IPS-11a (cell line): ENCODE measurements around the gene EME1.

ENCODE experiments used
- H3K4me3 ChIP-seq: one replicate; pipeline ENCODE4 v1.5.1; 2013; ENCODE audit warnings: low read depth, low read length, control low read depth

EME1 gene

DNA sequence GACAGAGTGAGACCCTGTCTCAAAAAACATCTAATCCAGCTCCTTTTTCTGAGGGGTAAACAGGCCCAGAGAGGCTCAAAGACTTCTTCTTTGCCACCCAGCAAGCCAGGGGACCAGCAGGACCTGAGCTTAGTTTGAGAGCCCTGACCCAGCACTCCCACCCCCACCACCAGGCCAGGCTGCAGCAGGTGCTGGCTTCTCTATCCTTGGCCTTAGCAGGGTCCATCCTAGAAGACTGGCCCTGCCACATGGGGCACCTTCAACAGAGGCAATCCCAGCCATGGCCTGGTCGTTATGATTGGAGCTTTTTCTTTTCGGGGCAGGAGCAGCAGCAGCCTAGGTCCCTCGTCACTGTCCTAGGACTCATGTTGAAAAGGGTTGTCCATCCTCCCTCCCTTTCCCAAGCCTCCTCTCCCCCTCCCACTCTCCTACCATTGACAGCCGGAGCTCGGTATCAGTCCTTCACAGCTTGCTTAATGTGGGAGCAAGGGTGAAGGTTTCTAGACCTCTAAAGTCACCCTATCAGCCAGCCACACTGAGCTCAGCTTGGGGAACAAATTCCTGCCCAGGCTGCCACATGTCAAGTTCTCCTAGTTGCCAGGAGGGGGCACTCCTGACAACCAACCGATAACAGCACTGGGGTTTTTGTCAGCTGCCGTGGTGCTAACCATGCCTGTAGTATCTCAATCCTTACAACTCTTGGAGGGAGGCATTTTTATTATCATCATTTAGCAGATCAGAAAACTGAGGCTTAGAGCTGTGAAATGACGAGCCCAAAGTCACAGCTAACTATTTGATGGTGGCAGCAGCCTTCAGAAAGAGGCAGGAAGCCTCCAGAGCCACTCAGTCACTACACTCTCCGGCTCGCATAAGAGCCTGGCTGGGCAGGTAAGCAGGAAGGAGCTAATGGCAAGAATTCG is 11.2 kb upstream of the EME1 start:
- H3K4me3 ChIP-seq, result no peak overlapping the region

- no peak overlapping the region for H3K4me3 ChIP-seq
Measured at GRCh38 chr17:50362661-50363060, 10.4 kb upstream of the EME1 start.

- H3K4me3 ChIP-seq, result no peak overlapping the region
Measured at GRCh38 chr17:50363217-50364060, 9.6 kb upstream of the EME1 start.

GRCh38 chr17:50364061-50364458 is 9.0 kb upstream of the EME1 start:
- H3K4me3 ChIP-seq, result no peak overlapping the region

- H3K4me3 ChIP-seq, result no peak overlapping the region
Measured at GRCh38 chr17:50364715-50365114, 8.3 kb upstream of the EME1 start.

DNA sequence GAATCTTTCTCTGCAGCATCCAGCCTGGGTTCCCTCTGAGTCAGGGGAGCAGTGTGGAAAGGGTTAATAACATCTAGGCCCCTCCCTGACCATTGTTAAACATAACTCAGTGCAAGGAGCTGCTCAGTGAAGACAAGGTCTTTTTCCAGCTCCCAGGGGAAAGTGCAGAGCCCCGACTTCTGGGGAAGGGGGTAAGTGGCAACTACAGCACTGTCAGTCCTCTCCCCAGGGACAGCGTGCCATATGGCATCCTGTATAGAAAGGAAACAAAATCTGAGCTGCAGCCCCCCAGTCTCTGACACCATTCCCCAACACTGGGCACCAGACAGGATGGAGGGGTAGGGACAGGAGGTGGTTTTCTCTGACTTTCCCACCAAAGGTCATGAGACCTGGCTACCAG is 7.9 kb upstream of the EME1 start:
- no peak overlapping the region for H3K4me3 ChIP-seq

GRCh38 chr17:50365649-50366393 is 7.2 kb upstream of the EME1 start:
- H3K4me3 ChIP-seq, result no peak overlapping the region

- no peak overlapping the region for H3K4me3 ChIP-seq
Measured at GRCh38 chr17:50367401-50367800, 5.6 kb upstream of the EME1 start.

DNA sequence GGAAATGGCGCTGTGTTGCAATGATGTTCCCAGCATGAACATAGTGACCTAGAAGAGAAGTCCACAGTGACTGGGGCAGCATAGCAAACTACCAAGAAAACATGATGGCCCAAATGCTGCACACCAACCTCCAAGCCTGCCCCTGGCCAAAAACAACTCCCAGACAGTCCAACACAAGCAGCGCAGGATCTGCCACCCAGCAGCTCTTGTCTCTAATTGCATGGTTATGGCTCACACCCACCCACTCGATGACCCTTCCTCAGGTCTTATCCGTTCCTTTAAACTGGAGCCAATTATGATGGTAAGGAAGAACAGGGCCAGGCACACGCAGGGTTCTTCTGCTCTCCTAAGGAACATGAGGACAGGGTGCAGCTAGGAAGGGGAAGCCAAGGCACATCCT is 3.0 kb upstream of the EME1 start:
- no peak overlapping the region for H3K4me3 ChIP-seq

DNA sequence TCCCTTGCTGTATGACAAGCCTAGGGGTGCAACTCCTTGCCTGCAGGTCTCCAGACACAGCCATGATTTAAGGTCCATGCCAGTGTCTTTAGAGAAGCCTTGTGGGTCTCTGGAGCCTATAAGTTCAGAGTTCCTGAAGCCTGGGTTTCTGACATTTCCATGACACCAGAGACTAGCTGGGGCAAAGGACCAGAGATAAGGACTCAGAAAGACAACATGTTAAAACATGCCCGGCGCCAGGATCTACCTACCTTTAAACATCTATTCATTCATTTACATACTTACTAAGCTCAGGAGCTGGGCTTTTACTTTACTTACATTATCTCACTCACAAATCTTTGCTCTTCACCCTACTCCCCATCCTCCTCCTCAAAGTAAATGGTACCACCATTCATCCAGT is 1.5 kb upstream of the EME1 start:
- no peak overlapping the region for H3K4me3 ChIP-seq

DNA sequence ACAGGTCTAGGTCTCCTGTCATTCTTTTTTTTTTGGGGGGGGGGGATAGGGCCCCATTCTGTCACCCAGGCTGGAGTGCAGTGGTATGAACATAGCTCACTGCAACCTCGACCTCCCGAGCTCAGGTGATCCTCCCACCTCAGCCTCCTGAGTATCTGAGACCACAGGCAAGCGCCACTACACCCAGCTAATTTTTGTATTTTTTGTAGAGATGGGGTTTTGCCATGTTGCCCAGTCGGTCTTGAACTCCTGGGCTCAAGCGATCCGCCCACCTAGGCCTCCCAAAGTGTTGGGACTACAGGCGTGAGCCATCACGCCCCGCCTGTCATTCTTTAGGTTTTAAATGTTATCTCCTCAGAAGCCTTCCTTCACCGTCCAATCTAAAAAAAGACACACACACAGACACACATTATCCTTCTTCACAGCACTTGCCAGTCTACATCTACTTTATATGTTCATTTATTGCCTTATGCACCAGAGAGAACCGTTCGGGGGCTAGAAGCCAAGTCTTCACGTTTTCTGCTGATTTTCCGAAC is 739 bp upstream of the EME1 start:
- peak overlapping the region; percentile 100 for H3K4me3 ChIP-seq

GRCh38 chr17:50373705-50374104 is 676 bp downstream of the EME1 start:
- peak overlapping the region; percentile 100 for H3K4me3 ChIP-seq

GRCh38 chr17:50375858-50376538 is 3.0 kb downstream of the EME1 start:
- no peak overlapping the region for H3K4me3 ChIP-seq

DNA sequence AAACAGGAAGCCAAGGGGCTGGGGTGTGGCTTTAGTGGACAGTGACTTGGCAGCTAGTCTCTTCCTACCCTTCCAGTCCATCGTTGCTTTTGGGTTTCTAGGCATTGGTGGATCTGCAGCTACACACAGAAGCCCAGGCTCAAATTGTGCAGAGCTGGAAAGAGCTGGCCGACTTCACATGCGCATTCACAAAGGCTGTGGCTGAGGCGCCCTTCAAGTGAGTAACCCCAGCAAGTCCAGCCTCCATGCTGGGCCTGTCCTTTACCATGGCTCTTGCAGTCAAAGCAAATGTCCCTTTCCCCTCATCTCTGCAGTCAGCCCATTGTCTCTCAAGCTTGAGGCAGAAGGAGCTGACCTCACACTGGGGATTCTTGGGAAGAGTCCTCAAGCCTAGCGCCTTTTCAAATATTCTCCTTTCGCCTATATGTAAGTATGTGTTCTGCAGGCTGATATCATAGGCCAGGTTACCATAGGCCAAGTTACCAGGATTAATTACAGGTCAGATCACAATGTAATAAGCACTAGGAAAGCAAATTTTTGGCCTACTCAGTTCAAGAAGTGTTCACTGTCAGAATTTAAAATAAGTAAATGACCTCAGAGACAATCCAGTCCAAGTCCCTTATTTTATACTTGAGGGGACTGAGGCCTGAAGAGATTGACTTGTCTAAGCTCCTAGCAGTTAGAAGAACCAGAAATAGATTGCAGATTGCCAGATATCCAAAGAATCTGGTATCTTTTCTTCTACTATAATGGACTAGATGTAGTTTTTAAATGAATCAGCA is 6.5 kb downstream of the EME1 start:
- H3K4me3 ChIP-seq, result no peak overlapping the region

- H3K4me3 ChIP-seq, result no peak overlapping the region
Measured at GRCh38 chr17:50380369-50381259, 7.6 kb downstream of the EME1 start.

DNA sequence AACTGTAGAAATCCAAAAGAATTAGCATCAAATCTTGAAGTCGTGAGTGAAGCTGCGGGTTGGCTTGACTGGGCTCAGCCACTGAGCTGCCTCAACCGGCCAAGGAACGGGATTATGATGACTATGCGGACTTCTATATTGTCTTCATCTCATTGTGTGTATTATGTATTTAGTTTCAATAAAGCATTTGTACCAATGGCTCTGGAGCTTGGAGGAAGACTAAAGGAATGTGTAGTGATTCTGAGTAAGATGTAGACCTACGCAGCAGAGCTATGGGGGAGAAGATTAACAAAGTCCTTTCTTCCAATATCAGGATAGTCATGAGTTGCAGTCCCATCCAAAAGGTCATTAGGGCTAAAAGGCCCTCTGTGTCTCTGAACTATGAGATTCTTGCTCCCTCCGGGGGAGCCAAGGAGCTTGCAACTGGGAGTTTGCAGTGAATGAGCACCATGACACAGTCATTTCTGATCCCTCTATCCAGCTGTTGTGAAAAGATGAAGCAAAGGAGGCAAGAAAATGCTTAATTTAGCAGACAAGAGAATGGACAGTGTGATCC is 8.3 kb downstream of the EME1 start:
- no peak overlapping the region for H3K4me3 ChIP-seq

GRCh38 chr17:50381920-50382319 is 8.9 kb downstream of the EME1 start:
- no peak overlapping the region for H3K4me3 ChIP-seq

GRCh38 chr17:50382931-50383330 is 9.9 kb downstream of the EME1 start:
- no peak overlapping the region for H3K4me3 ChIP-seq
